Measurements from ENCODE around the gene C16orf46. TPM values are rescaled to one million over a fixed set of nuclear protein-coding genes. Genes with fewer than 3 reads are reported as not detected.
A peak's percentile ranks its signal among the peaks of the same experiment; 100 is the strongest.

The C16orf46 gene
- total and polyA plus RNA-seq, 9 of the 15 experiments (the other 6 are each of a cell fraction or from before 2014, with no cell fraction given) = 0.10 to 0.98 (median 0.41) TPM; not detected in 1

DNA sequence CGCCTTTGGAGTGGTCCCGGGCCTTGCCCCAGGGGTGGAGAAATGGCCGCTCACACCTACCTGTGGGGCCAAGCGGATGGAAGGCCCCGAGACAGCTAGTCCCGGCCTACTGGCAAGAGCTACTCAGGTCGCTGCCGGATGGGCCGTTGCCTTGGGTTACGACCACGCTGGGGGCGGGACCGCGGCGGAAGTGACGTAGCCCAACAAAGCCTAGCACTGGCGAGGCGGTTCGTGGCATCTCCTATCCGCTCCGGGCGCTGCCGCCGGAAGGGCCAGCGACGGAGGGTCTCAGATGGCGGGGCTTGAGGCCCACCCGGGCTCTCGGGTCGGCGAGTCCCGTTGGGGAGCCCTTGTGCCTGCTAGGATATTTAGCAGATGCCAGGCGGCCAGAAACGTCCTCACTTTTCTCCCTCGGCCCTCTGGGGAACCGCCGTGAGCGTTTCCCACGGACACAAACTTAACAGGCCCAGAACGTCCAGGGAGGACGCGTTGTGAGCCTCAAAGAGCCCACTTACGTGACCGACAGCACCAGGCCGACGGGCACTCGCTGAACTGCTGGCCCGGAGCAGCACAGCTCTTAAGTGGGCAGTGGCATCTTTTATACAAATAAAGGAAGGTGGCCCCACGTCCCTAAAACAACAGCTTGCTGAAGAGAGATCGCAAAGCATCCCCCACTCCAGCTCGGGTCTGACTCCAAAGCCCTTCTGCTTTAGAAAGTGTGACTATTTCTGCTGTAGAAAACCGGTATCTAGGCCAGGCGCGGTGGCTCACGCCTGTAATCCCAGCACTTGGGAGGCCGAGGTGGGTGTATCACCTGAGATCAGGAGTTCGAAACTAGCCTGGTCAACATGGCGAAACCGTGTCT, at the start of gene C16orf46 (continued):
- TF ChIP-seq, protein P1, sequence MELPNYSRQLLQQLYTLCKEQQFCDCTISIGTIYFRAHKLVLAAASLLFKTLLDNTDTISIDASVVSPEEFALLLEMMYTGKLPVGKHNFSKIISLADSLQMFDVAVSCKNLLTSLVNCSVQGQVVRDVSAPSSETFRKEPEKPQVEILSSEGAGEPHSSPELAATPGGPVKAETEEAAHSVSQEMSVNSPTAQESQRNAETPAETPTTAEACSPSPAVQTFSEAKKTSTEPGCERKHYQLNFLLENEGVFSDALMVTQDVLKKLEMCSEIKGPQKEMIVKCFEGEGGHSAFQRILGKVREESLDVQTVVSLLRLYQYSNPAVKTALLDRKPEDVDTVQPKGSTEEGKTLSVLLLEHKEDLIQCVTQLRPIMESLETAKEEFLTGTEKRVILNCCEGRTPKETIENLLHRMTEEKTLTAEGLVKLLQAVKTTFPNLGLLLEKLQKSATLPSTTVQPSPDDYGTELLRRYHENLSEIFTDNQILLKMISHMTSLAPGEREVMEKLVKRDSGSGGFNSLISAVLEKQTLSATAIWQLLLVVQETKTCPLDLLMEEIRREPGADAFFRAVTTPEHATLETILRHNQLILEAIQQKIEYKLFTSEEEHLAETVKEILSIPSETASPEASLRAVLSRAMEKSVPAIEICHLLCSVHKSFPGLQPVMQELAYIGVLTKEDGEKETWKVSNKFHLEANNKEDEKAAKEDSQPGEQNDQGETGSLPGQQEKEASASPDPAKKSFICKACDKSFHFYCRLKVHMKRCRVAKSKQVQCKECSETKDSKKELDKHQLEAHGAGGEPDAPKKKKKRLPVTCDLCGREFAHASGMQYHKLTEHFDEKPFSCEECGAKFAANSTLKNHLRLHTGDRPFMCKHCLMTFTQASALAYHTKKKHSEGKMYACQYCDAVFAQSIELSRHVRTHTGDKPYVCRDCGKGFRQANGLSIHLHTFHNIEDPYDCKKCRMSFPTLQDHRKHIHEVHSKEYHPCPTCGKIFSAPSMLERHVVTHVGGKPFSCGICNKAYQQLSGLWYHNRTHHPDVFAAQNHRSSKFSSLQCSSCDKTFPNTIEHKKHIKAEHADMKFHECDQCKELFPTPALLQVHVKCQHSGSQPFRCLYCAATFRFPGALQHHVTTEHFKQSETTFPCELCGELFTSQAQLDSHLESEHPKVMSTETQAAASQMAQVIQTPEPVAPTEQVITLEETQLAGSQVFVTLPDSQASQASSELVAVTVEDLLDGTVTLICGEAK (IDR thresholded peaks at IDR 0.05) = peak; percentile 97
- TF ChIP-seq, protein P1 (CRISPR knock-in tag; IDR thresholded peaks at IDR 0.05) = no peak
- TF ChIP-seq ZNF124 (CRISPR knock-in tag; IDR thresholded peaks at IDR 0.05) (no peak), THAP12 (CRISPR knock-in tag; IDR thresholded peaks at IDR 0.05) (peak; percentile 57; the same call in 1 of the 2 replicates), EP400 (IDR thresholded peaks at IDR 0.05) (peak; percentile 73)
- TF ChIP-seq, protein P2, sequence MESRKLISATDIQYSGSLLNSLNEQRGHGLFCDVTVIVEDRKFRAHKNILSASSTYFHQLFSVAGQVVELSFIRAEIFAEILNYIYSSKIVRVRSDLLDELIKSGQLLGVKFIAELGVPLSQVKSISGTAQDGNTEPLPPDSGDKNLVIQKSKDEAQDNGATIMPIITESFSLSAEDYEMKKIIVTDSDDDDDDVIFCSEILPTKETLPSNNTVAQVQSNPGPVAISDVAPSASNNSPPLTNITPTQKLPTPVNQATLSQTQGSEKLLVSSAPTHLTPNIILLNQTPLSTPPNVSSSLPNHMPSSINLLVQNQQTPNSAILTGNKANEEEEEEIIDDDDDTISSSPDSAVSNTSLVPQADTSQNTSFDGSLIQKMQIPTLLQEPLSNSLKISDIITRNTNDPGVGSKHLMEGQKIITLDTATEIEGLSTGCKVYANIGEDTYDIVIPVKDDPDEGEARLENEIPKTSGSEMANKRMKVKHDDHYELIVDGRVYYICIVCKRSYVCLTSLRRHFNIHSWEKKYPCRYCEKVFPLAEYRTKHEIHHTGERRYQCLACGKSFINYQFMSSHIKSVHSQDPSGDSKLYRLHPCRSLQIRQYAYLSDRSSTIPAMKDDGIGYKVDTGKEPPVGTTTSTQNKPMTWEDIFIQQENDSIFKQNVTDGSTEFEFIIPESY (CRISPR knock-in tag; IDR thresholded peaks at IDR 0.05) = peak; percentile 9; the same call in 1 of the 2 replicates
- TF ChIP-seq, protein P3, sequence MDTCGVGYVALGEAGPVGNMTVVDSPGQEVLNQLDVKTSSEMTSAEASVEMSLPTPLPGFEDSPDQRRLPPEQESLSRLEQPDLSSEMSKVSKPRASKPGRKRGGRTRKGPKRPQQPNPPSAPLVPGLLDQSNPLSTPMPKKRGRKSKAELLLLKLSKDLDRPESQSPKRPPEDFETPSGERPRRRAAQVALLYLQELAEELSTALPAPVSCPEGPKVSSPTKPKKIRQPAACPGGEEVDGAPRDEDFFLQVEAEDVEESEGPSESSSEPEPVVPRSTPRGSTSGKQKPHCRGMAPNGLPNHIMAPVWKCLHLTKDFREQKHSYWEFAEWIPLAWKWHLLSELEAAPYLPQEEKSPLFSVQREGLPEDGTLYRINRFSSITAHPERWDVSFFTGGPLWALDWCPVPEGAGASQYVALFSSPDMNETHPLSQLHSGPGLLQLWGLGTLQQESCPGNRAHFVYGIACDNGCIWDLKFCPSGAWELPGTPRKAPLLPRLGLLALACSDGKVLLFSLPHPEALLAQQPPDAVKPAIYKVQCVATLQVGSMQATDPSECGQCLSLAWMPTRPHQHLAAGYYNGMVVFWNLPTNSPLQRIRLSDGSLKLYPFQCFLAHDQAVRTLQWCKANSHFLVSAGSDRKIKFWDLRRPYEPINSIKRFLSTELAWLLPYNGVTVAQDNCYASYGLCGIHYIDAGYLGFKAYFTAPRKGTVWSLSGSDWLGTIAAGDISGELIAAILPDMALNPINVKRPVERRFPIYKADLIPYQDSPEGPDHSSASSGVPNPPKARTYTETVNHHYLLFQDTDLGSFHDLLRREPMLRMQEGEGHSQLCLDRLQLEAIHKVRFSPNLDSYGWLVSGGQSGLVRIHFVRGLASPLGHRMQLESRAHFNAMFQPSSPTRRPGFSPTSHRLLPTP (IDR thresholded peaks at IDR 0.05; ENCODE audit: borderline replicate concordance, extremely low read depth, insufficient read length) = no peak
